HEK293 (cell line): ENCODE results near the gene C2CD4A.

Source experiments
- ATF2 ChIP-seq: fragments of 450-650 bp; formaldehyde crosslinking; IDR thresholded peaks from 2 replicates; pipeline ENCODE4 v1.5.1; 2016; ENCODE audit warnings: missing biosample characterization, missing genetic modification characterization, low read depth
- CTCF ChIP-seq: fragments of 450-650 bp; formaldehyde crosslinking; IDR thresholded peaks from 2 replicates; pipeline ENCODE4 v1.5.1; 2016; ENCODE audit warnings: missing biosample characterization, missing genetic modification characterization
- ZBTB1 ChIP-seq: fragments of 450-650 bp; formaldehyde crosslinking; IDR thresholded peaks from 2 replicates; pipeline ENCODE4 v1.5.1; 2016; ENCODE audit warnings: missing biosample characterization, missing genetic modification characterization
- ZBTB44 ChIP-seq: fragments of 450-650 bp; IDR thresholded peaks from 2 replicates; pipeline ENCODE4 v1.5.1; 2018; ENCODE audit warnings: missing biosample characterization, mild to moderate bottlenecking, missing genetic modification characterization
- ZNF560 ChIP-seq: fragments of 450-650 bp; formaldehyde crosslinking; IDR thresholded peaks from 2 replicates; pipeline ENCODE4 v1.5.1; 2017; ENCODE audit warnings: missing biosample characterization, missing genetic modification characterization, borderline replicate concordance

- TF ChIP-seq ZNF560 (tag by site-specific recombination) (no peak), CTCF (tag by site-specific recombination) (no peak), ATF2 (tag by site-specific recombination) (no peak), ZBTB44 (tag by site-specific recombination) (no peak), ZBTB1 (tag by site-specific recombination) (no peak)
Observed at GRCh38 chr15:62051166-62051565, 15.6 kb upstream of the C2CD4A start.
